MM.1S (cell line): ENCODE measurements around the gene RTF1.

ENCODE experiments used
- EZH2 ChIP-seq: fragments of 300-600 bp; sonication (generic); optimal IDR thresholded peaks from 2 replicates; pipeline ENCODE3; 2017; ENCODE audit warnings: low read depth, mild to moderate bottlenecking, antibody characterized with exemption, low read length, mixed read lengths
- TF ChIP-seq, protein P1 (sequence below): fragments of 300-600 bp; sonication (generic); IDR thresholded peaks from 2 replicates; pipeline ENCODE4 v1.5.1; 2016; ENCODE audit warnings: antibody characterized with exemption, low read length, mixed read lengths

GRCh38 chr15:41504751-41505492 lies 88.0 kb downstream of the RTF1 start:
- TF ChIP-seq, protein P1, sequence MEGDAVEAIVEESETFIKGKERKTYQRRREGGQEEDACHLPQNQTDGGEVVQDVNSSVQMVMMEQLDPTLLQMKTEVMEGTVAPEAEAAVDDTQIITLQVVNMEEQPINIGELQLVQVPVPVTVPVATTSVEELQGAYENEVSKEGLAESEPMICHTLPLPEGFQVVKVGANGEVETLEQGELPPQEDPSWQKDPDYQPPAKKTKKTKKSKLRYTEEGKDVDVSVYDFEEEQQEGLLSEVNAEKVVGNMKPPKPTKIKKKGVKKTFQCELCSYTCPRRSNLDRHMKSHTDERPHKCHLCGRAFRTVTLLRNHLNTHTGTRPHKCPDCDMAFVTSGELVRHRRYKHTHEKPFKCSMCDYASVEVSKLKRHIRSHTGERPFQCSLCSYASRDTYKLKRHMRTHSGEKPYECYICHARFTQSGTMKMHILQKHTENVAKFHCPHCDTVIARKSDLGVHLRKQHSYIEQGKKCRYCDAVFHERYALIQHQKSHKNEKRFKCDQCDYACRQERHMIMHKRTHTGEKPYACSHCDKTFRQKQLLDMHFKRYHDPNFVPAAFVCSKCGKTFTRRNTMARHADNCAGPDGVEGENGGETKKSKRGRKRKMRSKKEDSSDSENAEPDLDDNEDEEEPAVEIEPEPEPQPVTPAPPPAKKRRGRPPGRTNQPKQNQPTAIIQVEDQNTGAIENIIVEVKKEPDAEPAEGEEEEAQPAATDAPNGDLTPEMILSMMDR, result no peak
- no peak for TF ChIP-seq EZH2
